ENCODE data around the gene DDX59. TPM values are rescaled to one million over a fixed set of nuclear protein-coding genes. Genes with fewer than 3 reads are reported as not detected.
A peak's percentile ranks its signal among the peaks of the same experiment; 100 is the strongest.

DDX59 gene
- 10 to 100 TPM; 22.9 to 28.7 TPM for total RNA-seq
- polyA plus RNA-seq: 10 to 100 TPM; 20.9 to 23.3 TPM
- long read RNA-seq, donor 1, transcript DDX59-201 (8 exons, 2,289 nt): major isoform, 18 of 56 reads
- long read RNA-seq, donor 1, partial matches to known transcripts: 27 of 56 reads
- long read RNA-seq, donor 1, other reads (novel, unspliced or antisense): 11 of 56 reads
- long read RNA-seq, donor 2, transcript DDX59-201 (8 exons, 2,289 nt): major isoform, 8 of 12 reads
- long read RNA-seq, donor 2, partial matches to known transcripts: 1 of 12 reads
- long read RNA-seq, donor 2, other reads (novel, unspliced or antisense): 3 of 12 reads

DNA sequence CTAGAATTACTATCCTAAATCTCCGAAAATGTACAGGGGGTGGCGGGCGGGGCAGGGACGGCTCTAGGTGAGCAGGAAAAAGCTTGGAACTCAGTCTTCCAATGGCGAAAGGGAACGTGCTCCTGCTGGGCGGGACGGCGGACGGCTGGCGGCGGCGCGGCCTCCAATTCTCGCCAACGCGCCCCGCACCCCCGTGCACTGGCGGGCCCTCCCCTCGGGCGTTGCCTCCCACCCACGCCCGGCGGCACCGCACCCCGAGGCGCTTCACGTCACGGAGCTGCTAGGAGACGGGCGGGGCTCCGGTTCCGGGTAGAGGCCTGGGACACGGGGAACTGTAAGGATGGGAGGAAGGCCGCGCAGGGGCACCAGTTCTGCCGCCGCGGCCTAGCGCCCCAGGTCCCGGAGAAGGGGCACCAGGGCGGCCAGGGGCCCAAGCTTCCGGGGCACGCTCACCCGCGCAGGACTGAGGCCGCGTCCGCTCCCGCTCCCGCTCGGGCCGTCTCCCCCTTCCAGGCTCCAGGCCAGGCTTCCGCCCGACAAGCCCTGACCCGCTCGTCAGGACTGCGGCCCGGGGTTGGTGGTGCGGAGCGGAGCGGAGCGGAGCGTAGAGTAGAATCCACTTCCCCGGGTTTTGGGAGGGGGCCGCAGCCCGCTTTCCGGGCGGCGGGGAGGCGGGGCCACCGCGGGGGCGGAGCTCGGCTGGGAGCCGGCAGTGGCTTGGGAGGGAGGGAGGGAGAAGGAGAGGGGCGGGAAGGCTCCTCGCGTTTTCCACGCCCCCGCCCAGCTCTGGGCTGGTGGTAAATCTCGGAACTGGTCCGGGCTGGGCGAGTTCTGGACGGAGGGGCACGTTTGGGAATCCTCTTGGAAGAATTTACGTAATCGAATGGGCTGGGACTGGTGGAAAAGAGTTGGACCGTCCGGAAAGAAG is at the start of gene DDX59:
Gene DDX59, minus strand, starts transcription at position 594 of the 928 bp plus-strand sequence. CDS start 3,167 bp downstream, outside the sequence.
- WGBS, 2 donors: 0 to 1% methylated on average over 73 to 91 of the region's 91 CpGs
- DNase-seq (peak; percentile 98), ATAC-seq (ENCODE audit: low FRiP score) (peak; percentile 97)
- peak within 1 kb of the TSS; percentile 89 to 92 for H3K27ac ChIP-seq (ENCODE audit: low read depth in 1 of 2, low read length in 2 of 2)
- H3K27me3 ChIP-seq (ENCODE audit: control insufficient read depth in 1 of 2, insufficient read depth in 2 of 2, low read length in 1 of 2): no peaks in the 10 kb centered on the region
- H3K36me3 ChIP-seq (ENCODE audit: control insufficient read depth in 1 of 2, insufficient read depth in 2 of 2, low read length in 1 of 2): no peaks in the 10 kb centered on the region
- H3K4me3 ChIP-seq (ENCODE audit: low read length in 2 of 2): peak within 1 kb of the TSS; percentile 57 to 71
- intact Hi-C loops (cut with DNase I): loop anchor here (2.0 to 5.0 kb wide), 4 partner anchors 47 to 133 kb away; partner anchors contain the start of genes CAMSAP2 (in 2 of the 2) and KIF14 (in 2 of the 2)
- H3K4me1 ChIP-seq (ENCODE audit: control insufficient read depth in 1 of 2, insufficient read depth in 2 of 2, low read length in 2 of 2): peaks cover 1 to 13% of the 10 kb centered on the region in 2 donors
- no peaks in the 10 kb centered on the region for H3K9me3 ChIP-seq (ENCODE audit: control insufficient read depth, low read length)

DNA sequence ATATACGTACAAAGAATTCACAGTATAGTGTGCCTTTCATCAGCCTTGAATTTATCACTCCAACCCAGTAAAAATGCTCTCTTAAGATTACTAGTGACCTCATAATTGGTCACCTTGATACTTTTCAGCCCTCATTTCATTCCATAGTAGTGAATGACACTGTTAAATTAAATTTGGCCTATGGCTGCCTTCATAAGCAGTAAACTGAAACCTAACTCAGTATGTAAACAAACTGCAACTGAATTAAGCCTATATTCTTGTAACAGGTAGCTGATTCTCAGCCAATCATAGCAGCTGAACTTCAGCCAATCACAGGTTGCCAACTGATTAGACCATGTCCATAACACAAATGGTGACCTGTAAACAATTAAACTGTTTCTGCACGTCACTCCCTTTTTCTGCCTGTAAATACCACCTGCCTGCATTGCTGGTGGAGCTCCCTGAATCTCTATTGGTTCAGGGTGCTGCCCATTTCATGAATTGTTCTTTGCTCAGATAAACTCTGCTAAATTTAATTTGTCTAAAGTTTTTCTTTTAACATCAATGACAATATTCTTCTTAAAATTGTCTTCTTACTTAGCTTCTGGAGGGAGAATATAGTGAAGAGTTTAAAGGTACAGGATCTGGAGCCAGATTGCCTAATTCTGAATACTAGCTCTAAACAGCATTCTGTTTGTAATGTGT is 44.9 kb upstream of the DDX59 start:
- H3K27ac ChIP-seq (ENCODE audit: low read depth in 1 of 2, low read length in 2 of 2): no peak overlapping the region
- 88 to 90% methylated on average over 2 of the region's 2 CpGs for WGBS, 2 donors
- intact Hi-C loops (cut with DNase I): no loop called here

DNA sequence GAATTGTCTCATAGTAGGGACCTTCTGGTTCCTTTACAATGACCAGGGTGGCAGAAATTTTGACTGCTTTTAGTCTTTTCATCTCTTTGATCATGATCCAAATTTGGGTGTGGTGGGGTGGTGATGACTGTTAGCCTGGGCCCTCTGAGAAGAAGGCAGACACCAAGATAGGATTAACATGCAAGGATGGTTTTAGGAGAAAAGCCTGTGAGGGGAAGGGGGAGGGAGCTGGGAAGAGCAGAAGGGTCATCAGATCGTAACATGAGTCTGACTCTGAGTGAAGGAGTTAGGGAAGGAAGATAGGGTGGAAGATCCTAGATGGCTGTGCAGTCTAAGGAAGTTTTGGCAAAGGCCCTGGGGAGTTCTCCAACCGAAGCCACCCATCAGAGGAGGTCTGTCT is 40.5 kb upstream of the DDX59 start:
- no peak overlapping the region for H3K4me3 ChIP-seq (ENCODE audit: low read length in 2 of 2)
- ATAC-seq (ENCODE audit: low FRiP score) (no peak), DNase-seq (no peak)
- H3K4me1 ChIP-seq (ENCODE audit: control insufficient read depth in 1 of 2, insufficient read depth in 2 of 2, low read length in 2 of 2): no peaks in the 10 kb centered on the region
- intact Hi-C loops (cut with DNase I): no loop called here
- no peaks in the 10 kb centered on the region for H3K36me3 ChIP-seq (ENCODE audit: control insufficient read depth in 1 of 2, insufficient read depth in 2 of 2, low read length in 1 of 2)
- H3K9me3 ChIP-seq (ENCODE audit: control insufficient read depth, low read length): no peaks in the 10 kb centered on the region
- no peaks in the 10 kb centered on the region for H3K27me3 ChIP-seq (ENCODE audit: control insufficient read depth in 1 of 2, insufficient read depth in 2 of 2, low read length in 1 of 2)
- WGBS, 2 donors: 88% methylated on average over 2 of the region's 2 CpGs
- no peak overlapping the region for H3K27ac ChIP-seq (ENCODE audit: low read depth in 1 of 2, low read length in 2 of 2)

More for the DNA sequence above, 44.9 kb upstream of the DDX59 start:
- Histone ChIP-seq H3K4me1 (ENCODE audit: control insufficient read depth in 1 of 2, insufficient read depth in 2 of 2, low read length in 2 of 2) (no peaks in the 10 kb centered on the region), H3K36me3 (ENCODE audit: control insufficient read depth in 1 of 2, insufficient read depth in 2 of 2, low read length in 1 of 2) (no peaks in the 10 kb centered on the region), H3K9me3 (ENCODE audit: control insufficient read depth, low read length) (no peaks in the 10 kb centered on the region), H3K27me3 (ENCODE audit: control insufficient read depth in 1 of 2, insufficient read depth in 2 of 2, low read length in 1 of 2) (no peaks in the 10 kb centered on the region), H3K4me3 (ENCODE audit: low read length in 2 of 2) (no peak overlapping the region)
- ATAC-seq (ENCODE audit: low FRiP score) (no peak), DNase-seq (no peak)

DNA sequence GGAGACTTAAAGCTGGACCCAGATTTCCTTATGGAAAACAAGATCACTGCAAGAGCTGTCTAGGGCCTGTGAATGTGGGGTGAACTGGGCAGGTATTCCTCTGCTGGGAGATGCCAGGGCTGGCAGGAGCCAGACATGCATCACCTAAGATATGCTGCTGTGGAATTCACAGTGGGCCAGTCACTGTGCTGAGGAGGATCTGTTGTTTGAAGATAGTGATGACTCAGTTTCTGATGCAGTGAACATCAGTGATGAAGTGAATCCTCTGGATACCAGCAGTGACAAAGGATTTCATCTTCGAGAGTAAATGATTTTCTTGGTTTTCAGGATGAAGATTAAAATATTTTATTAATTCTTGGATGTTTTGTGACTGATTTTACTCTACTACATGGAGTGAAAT is 39.1 kb upstream of the DDX59 start:
- Histone ChIP-seq H3K4me1 (ENCODE audit: control insufficient read depth in 1 of 2, insufficient read depth in 2 of 2, low read length in 2 of 2) (no peaks in the 10 kb centered on the region), H3K4me3 (ENCODE audit: low read length in 2 of 2) (no peak overlapping the region), H3K27me3 (ENCODE audit: control insufficient read depth in 1 of 2, insufficient read depth in 2 of 2, low read length in 1 of 2) (no peaks in the 10 kb centered on the region), H3K27ac (ENCODE audit: low read depth in 1 of 2, low read length in 2 of 2) (no peak overlapping the region), H3K36me3 (ENCODE audit: control insufficient read depth in 1 of 2, insufficient read depth in 2 of 2, low read length in 1 of 2) (no peaks in the 10 kb centered on the region), H3K9me3 (ENCODE audit: control insufficient read depth, low read length) (no peaks in the 10 kb centered on the region)
- WGBS, 2 donors: 96 to 97% methylated on average over 1 of the region's 1 CpG
- no peak for ATAC-seq (ENCODE audit: low FRiP score)
- no peak for DNase-seq
- intact Hi-C loops (cut with DNase I): no loop called here

DNA sequence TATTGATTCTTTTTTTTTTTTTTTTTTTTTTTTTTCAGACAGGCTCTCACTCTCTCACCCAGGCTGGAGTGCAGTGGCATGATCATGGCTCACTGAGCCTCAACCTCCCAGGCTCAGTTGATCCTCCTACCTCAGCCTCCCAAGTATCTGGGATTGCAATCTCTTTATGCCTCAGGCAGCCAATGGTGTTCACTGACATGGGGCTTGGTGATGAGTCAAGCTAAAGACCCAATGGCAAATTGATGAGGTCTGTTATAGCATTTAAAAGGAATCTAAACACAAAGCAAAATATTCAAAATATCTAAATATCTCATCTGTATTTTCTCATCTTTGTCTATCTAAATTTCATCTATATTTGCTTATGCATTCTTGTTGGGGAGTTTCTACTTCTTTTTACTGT is 38.5 kb upstream of the DDX59 start:
- H3K27ac ChIP-seq (ENCODE audit: low read depth in 1 of 2, low read length in 2 of 2): no peak overlapping the region
- no peaks in the 10 kb centered on the region for H3K4me1 ChIP-seq (ENCODE audit: control insufficient read depth in 1 of 2, insufficient read depth in 2 of 2, low read length in 2 of 2)
- no peaks in the 10 kb centered on the region for H3K36me3 ChIP-seq (ENCODE audit: control insufficient read depth in 1 of 2, insufficient read depth in 2 of 2, low read length in 1 of 2)
- no peaks in the 10 kb centered on the region for H3K9me3 ChIP-seq (ENCODE audit: control insufficient read depth, low read length)
- intact Hi-C loops (cut with DNase I): no loop called here
- H3K27me3 ChIP-seq (ENCODE audit: control insufficient read depth in 1 of 2, insufficient read depth in 2 of 2, low read length in 1 of 2): no peaks in the 10 kb centered on the region
- DNase-seq (no peak), ATAC-seq (ENCODE audit: low FRiP score) (no peak)
- no peak overlapping the region for H3K4me3 ChIP-seq (ENCODE audit: low read length in 2 of 2)

DNA sequence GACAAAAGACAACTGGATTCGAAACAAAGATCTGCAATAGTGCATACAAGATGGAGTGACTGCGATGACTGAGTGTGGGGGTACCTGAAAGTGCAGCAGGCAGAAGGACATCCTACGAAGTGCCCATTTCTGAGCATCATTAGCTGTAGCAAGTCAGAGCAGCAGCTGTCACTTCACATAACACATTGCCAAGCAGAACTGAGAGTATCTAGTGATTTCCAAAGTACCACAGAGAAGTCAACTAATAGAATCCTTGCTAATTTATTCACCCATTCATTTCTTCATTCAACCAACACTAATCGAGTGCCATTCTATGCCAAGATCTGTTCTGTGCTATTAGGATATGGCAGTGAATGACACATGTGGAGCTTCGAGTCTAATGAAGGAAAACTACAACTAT is 37.4 kb upstream of the DDX59 start:
- Histone ChIP-seq H3K4me3 (ENCODE audit: low read length in 2 of 2) (no peak overlapping the region), H3K4me1 (ENCODE audit: control insufficient read depth in 1 of 2, insufficient read depth in 2 of 2, low read length in 2 of 2) (no peaks in the 10 kb centered on the region), H3K27me3 (ENCODE audit: control insufficient read depth in 1 of 2, insufficient read depth in 2 of 2, low read length in 1 of 2) (no peaks in the 10 kb centered on the region), H3K36me3 (ENCODE audit: control insufficient read depth in 1 of 2, insufficient read depth in 2 of 2, low read length in 1 of 2) (no peaks in the 10 kb centered on the region), H3K27ac (ENCODE audit: low read depth in 1 of 2, low read length in 2 of 2) (no peak overlapping the region), H3K9me3 (ENCODE audit: control insufficient read depth, low read length) (no peaks in the 10 kb centered on the region)
- 84 to 95% methylated on average over 5 of the region's 5 CpGs for WGBS, 2 donors
- no peak for DNase-seq
- intact Hi-C loops (cut with DNase I): no loop called here
- no peak for ATAC-seq (ENCODE audit: low FRiP score)

DNA sequence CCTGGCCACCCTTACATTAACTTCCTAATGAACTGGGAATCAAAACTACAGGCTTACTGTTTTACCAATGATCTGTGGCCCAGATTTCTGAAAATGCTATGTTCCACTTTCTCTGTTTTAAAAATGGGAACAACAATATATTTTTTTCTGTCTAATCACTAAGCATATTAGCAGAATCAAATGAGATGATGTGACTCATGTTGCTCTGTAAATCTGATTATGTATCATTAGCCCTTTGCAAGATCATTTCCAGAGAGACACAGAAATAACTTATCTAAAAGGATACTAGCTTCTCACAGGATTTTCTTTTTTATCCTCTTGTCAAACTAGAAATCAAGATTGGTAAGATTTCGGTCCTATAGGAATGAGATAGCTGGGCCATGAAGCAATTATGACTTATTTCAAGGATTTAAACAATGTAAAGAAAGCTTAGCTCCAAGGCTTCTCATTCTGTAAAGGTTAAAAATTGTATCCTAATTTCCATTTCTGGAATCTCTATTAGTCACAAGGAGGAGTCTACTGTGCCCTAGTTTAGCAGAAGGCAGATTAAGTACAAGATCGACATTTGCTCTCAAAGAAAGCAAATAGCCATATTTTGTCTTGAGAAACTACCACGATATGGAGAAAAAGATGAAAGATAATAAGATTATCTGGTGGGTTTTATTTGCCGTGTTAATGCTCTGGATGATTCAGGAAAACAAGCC is 36.6 kb upstream of the DDX59 start:
- ATAC-seq (ENCODE audit: low FRiP score): no peak
- Histone ChIP-seq H3K27ac (ENCODE audit: low read depth in 1 of 2, low read length in 2 of 2) (no peak overlapping the region), H3K27me3 (ENCODE audit: control insufficient read depth in 1 of 2, insufficient read depth in 2 of 2, low read length in 1 of 2) (no peaks in the 10 kb centered on the region), H3K4me3 (ENCODE audit: low read length in 2 of 2) (no peak overlapping the region), H3K4me1 (ENCODE audit: control insufficient read depth in 1 of 2, insufficient read depth in 2 of 2, low read length in 2 of 2) (no peaks in the 10 kb centered on the region), H3K9me3 (ENCODE audit: control insufficient read depth, low read length) (no peaks in the 10 kb centered on the region), H3K36me3 (ENCODE audit: control insufficient read depth in 1 of 2, insufficient read depth in 2 of 2, low read length in 1 of 2) (no peaks in the 10 kb centered on the region)
- 77 to 79% methylated on average over 4 of the region's 4 CpGs for WGBS, 2 donors
- intact Hi-C loops (cut with DNase I): no loop called here
- no peak for DNase-seq

- 82 to 88% methylated on average over 3 of the region's 3 CpGs for WGBS, 2 donors
Measured at GRCh38 chr1:200704986-200705500, 35.3 kb upstream of the DDX59 start.

More at GRCh38 chr1:200704986-200705500, 35.3 kb upstream of the DDX59 start:
- Histone ChIP-seq H3K27me3 (ENCODE audit: control insufficient read depth in 1 of 2, insufficient read depth in 2 of 2, low read length in 1 of 2) (no peaks in the 10 kb centered on the region), H3K4me1 (ENCODE audit: control insufficient read depth in 1 of 2, insufficient read depth in 2 of 2, low read length in 2 of 2) (no peaks in the 10 kb centered on the region), H3K4me3 (ENCODE audit: low read length in 2 of 2) (no peak overlapping the region), H3K27ac (ENCODE audit: low read depth in 1 of 2, low read length in 2 of 2) (no peak overlapping the region), H3K9me3 (ENCODE audit: control insufficient read depth, low read length) (no peaks in the 10 kb centered on the region), H3K36me3 (ENCODE audit: control insufficient read depth in 1 of 2, insufficient read depth in 2 of 2, low read length in 1 of 2) (no peaks in the 10 kb centered on the region)
- DNase-seq (no peak), ATAC-seq (ENCODE audit: low FRiP score) (no peak)
- intact Hi-C loops (cut with DNase I): no loop called here

Measured in aorta (tissue), 5 donors.